ENCODE results near the gene OGFOD3. TPM values are rescaled to one million over a fixed set of nuclear protein-coding genes. Genes with fewer than 3 reads are reported as not detected.

The OGFOD3 gene
- total RNA-seq, 1 experiment from 2014 or later = 26.6 TPM

GRCh38 chr17:82434216-82434565 lies 15.8 kb upstream of the OGFOD3 start:
- ChIA-PET POLR2A (ENCODE audit: unreplicated experiment) (no interaction called here), CTCF (no interaction called here)
- Histone ChIP-seq H3F3A (ENCODE audit: insufficient read depth, low read depth) (no peaks in the 10 kb centered on the region), H3K9me2 (ENCODE audit: insufficient read depth) (no peaks in the 10 kb centered on the region), H3K27me3 (ENCODE audit: insufficient read depth, low read depth) (no peaks in the 10 kb centered on the region), H3K27ac (no peak overlapping the region), H3K4me3 (no peak overlapping the region), H3K79me2 (ENCODE audit: low read depth) (no peaks in the 10 kb centered on the region), H3K36me3 (ENCODE audit: low read depth) (no peaks in the 10 kb centered on the region), H2AFZ (no peak overlapping the region), H4K20me1 (ENCODE audit: insufficient read depth) (no peaks in the 10 kb centered on the region), H3K4me1 (replicated peaks; ENCODE audit: insufficient read depth) (no peaks in the 10 kb centered on the region), H3K4me2 (no peak overlapping the region), H3K9me3 (ENCODE audit: insufficient read depth, low read depth) (no peaks in the 10 kb centered on the region)
- DNase-seq = no peak
- no peak for TF ChIP-seq EZH2 (IDR thresholded peaks at IDR 0.05; ENCODE audit: low read depth)
- TF ChIP-seq, protein P1, sequence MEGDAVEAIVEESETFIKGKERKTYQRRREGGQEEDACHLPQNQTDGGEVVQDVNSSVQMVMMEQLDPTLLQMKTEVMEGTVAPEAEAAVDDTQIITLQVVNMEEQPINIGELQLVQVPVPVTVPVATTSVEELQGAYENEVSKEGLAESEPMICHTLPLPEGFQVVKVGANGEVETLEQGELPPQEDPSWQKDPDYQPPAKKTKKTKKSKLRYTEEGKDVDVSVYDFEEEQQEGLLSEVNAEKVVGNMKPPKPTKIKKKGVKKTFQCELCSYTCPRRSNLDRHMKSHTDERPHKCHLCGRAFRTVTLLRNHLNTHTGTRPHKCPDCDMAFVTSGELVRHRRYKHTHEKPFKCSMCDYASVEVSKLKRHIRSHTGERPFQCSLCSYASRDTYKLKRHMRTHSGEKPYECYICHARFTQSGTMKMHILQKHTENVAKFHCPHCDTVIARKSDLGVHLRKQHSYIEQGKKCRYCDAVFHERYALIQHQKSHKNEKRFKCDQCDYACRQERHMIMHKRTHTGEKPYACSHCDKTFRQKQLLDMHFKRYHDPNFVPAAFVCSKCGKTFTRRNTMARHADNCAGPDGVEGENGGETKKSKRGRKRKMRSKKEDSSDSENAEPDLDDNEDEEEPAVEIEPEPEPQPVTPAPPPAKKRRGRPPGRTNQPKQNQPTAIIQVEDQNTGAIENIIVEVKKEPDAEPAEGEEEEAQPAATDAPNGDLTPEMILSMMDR (conservative IDR thresholded peaks at IDR 0.05) = no peak
- no TSS peak for BruUV-seq (replicated peaks)
- intact Hi-C loops (cut with micrococcal nuclease; ENCODE audit: unreplicated experiment) = no loop called here

- no peaks in the 10 kb centered on the region for H3K36me3 ChIP-seq (ENCODE audit: low read depth)
- intact Hi-C loops (cut with micrococcal nuclease; ENCODE audit: unreplicated experiment) = no loop called here
- no peak overlapping the region for H3K27ac ChIP-seq
- H3K9me2 ChIP-seq (ENCODE audit: insufficient read depth) = no peaks in the 10 kb centered on the region
- H3F3A ChIP-seq (ENCODE audit: insufficient read depth, low read depth) = no peaks in the 10 kb centered on the region
- H3K4me1 ChIP-seq (replicated peaks; ENCODE audit: insufficient read depth) = no peaks in the 10 kb centered on the region
- H3K4me3 ChIP-seq = no peak overlapping the region
- H3K4me2 ChIP-seq = no peak overlapping the region
- H4K20me1 ChIP-seq (ENCODE audit: insufficient read depth) = no peaks in the 10 kb centered on the region
- H2AFZ ChIP-seq = no peak overlapping the region
- CTCF ChIA-PET = no interaction called here
- DNase-seq = no peak
- no TSS peak for BruUV-seq (replicated peaks)
- no peaks in the 10 kb centered on the region for H3K27me3 ChIP-seq (ENCODE audit: insufficient read depth, low read depth)
- no peaks in the 10 kb centered on the region for H3K79me2 ChIP-seq (ENCODE audit: low read depth)
- no peaks in the 10 kb centered on the region for H3K9me3 ChIP-seq (ENCODE audit: insufficient read depth, low read depth)
- no peak for TF ChIP-seq EZH2 (IDR thresholded peaks at IDR 0.05; ENCODE audit: low read depth)
- TF ChIP-seq, protein P1 (conservative IDR thresholded peaks at IDR 0.05) = no peak
- POLR2A ChIA-PET (ENCODE audit: unreplicated experiment) = no interaction called here
Measured at GRCh38 chr17:82433560-82434215, 15.3 kb upstream of the OGFOD3 start.

- no peaks in the 10 kb centered on the region for H3K9me2 ChIP-seq (ENCODE audit: insufficient read depth)
- H4K20me1 ChIP-seq (ENCODE audit: insufficient read depth) = no peaks in the 10 kb centered on the region
- no peaks in the 10 kb centered on the region for H3F3A ChIP-seq (ENCODE audit: insufficient read depth, low read depth)
- ChIA-PET CTCF (no interaction called here), POLR2A (ENCODE audit: unreplicated experiment) (no interaction called here)
- H3K27me3 ChIP-seq (ENCODE audit: insufficient read depth, low read depth) = no peaks in the 10 kb centered on the region
- H2AFZ ChIP-seq = no peak overlapping the region
- H3K4me2 ChIP-seq = no peak overlapping the region
- no peak for TF ChIP-seq EZH2 (IDR thresholded peaks at IDR 0.05; ENCODE audit: low read depth)
- TF ChIP-seq, protein P1 (conservative IDR thresholded peaks at IDR 0.05) = no peak
- DNase-seq = no peak
- no peak overlapping the region for H3K27ac ChIP-seq
- no TSS peak for BruUV-seq (replicated peaks)
- no peak overlapping the region for H3K4me3 ChIP-seq
- no peaks in the 10 kb centered on the region for H3K4me1 ChIP-seq (replicated peaks; ENCODE audit: insufficient read depth)
- no peaks in the 10 kb centered on the region for H3K79me2 ChIP-seq (ENCODE audit: low read depth)
- no peaks in the 10 kb centered on the region for H3K36me3 ChIP-seq (ENCODE audit: low read depth)
- H3K9me3 ChIP-seq (ENCODE audit: insufficient read depth, low read depth) = no peaks in the 10 kb centered on the region
- intact Hi-C loops (cut with micrococcal nuclease; ENCODE audit: unreplicated experiment) = no loop called here
Measured at GRCh38 chr17:82432017-82432416, 13.6 kb upstream of the OGFOD3 start.

Measured in PC-9 (cell line).